Frontal cortex (tissue), 4 donors: ENCODE results near the gene GOSR2. TPM values are rescaled to one million over a fixed set of nuclear protein-coding genes. Genes with fewer than 3 reads are reported as not detected.

Experiments
- DNase-seq, 2 donors: peaks; one replicate each; pipeline ENCODE4 v3.0.0; 2012; ENCODE audit warnings: low spot score in 2 of 2
- FAIRE-seq: peaks from 2 replicates; lab custom pipeline; 2012; peaks lifted over from hg19 to GRCh38; lab: Jason Lieb, UNC
- total RNA-seq: library from RNA; depleted of rRNA; stranded (reverse); fragments of >200 nt; gene quantifications from one replicate; pipeline ENCODE4 v1.2.3, GENCODE V29; 2014
- donor health status: control.
- donor health status: control.
- donor health status: control.

The GOSR2 gene
- total RNA-seq, 1 donor from 2014 or later, result 53.0 TPM

DNA sequence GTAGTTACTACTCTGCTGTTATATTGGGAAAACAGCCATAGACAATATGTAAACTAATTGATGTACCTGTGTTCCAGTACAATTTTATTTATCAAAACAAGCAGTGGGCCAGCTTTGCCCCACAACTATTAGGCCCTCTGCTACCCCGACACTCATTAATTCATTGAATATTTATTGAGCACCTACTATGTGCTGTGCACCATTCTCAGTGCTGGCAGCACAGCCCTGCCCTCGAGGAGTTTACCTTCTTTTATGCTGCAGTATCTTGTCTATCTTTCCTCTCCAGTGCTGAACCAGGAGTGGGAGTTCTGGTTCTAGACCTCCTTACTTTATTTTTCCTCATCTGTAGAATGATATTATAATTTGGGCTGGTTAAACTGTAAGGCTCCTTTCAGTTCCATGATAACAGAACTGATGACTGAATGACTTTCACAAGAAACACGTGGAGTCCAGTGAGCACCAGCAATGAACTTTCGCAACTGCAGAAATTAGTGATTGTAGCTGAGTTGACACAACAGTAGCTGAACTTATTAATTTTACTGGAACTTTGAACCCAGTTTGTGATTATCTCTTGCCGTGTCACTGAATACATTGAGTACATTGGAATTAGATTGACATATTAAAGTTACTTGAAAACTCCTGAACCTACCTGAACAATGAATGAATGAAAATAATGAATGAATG lies 2.4 kb downstream of the GOSR2 start:
- no peak for FAIRE-seq
- DNase-seq, result no peak

DNA sequence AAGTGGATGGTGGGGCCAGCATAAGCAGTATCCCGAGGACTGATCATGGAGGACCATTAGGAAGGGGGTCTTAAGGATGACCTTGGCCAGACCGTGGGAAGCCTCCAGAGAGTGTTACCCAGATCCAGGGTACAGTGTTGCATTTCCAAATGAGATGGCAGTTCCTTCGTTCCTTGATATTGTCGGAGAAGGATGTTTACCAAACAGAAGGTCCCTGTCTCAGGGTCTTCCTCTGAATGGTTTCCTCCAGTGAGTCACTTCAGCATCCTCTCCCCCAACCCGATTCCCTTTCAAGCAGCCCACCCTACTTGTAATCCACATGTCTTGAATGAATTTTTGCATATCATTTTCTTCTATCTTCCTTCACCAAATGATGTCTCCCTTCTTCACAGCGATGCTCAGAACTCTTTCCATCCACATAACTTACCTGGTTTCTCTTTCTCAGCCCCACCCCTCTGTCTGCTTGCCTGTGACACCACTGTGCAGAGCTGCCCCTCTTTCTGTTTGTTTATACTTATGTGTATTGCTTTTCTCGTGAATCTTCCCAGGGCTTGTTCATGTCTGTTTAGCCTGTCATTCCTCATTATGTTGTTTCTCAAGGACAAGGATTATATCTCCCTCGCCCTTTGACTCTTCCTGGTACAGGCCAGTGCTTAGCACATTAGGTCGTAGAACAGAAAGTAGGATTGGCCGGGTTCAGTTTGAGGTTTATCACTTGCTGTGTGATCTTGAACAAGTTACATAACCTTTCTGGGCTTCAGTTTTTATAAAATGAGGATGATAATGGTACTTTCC lies 5.7 kb downstream of the GOSR2 start:
- FAIRE-seq (no peak), DNase-seq (no peak)

GRCh38 chr17:46929413-46929812 lies 6.5 kb downstream of the GOSR2 start:
- DNase-seq (no peak), FAIRE-seq (no peak)

- DNase-seq (no peak), FAIRE-seq (no peak)
Observed at GRCh38 chr17:46930051-46930450, 7.1 kb downstream of the GOSR2 start.

DNA sequence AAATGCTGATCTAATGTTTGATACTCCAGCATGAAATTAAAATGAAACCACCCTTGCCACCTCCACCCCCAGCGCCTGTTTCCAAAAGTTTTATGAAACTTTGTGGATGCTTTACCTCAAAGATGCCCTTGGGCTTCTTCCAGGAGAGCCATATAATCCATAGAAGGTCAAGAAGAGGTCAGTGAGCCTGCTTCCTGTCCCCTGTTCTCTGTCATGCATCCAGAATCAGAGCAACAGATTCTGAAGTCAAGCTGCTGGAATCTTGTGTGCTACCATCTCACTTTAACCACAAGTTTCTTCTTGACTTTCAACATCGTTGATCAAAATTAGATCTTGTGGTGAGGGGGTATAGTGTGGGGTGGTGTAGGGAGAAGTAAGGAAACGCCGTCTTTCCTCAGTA lies 8.6 kb downstream of the GOSR2 start:
- DNase-seq (no peak), FAIRE-seq (no peak)

DNA sequence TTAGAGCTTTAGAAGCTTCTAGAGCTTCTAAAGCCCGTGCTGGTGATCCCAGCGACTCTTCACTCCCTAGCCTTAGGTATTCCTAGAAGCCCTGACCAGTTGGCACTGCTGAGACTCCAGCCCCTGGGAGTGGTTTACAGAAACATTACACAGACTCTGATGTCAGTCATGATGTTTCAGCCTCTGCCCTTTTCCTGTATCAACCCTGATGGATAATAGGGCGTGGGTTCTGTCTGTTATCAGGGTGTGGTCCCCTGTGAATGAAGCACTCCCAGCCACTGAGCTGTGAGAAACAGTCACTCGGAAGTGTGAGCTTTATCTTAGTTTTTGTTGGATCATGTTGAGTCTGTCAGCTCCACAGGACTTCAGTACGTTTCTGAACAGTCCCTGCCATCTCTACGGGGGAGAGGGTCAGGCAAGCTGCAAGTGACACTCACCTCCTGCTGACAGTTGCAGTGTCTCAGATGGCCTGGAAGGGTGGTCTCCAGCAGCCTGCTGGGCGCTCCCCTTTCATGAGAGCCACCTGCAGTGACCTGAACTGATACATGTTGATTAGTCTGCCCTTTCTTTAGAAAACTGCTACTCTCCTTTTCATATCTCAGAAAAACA lies 12.8 kb downstream of the GOSR2 start:
- DNase-seq (no peak), FAIRE-seq (no peak)

DNA sequence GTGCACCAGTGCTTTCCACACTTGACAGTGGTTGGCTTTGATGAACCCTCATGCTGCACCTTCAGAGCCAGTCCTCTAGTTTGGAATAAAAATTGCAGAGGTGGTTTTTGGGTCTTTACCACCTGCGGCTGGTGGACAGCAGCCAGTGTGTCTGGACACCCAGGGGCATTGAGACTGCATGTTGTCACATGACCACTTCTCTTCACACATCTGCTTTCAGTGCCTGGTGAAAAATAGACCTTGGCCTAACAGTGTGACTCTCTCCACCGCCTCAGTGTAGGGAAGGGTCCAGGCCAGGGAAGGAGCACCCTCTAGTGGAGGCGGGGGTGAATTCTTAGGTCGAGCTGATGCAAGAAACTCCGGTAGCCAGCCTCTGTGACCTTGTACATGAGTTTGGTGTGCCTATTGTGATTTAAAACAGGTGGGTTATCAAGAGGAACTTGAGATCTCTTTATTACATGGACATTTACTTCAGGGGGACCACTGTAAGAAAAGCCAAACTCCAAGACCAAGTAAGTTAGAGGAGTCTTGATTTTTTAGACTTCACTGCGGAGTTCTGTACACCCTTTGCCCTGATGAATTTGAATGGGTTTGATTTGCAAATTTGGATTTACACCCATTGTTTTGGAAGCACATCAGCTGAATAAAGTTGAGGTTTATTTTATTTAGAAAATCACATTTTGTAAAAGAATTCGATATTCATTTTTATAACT lies 17.9 kb downstream of the GOSR2 start:
- peak; percentile 44 to 77 for DNase-seq
- FAIRE-seq, result no peak

GRCh38 chr17:46942441-46943217 lies 19.7 kb downstream of the GOSR2 start:
- peak; percentile 24 to 68 for DNase-seq
- FAIRE-seq, result no peak

DNA sequence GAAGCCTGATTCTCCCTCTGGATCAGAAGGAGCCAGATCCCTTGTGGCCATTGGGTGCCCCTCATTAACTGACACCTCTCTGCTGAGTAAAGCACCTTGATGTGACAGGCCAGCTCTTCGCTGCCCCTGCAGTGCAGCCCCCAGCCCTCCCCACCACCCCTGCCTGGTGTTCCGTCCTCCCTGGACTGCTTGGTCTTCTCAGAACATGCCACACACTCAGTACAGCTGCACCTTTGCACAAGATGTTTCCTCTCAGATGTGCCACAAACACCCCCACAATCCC lies 20.2 kb downstream of the GOSR2 start:
- DNase-seq (no peak), FAIRE-seq (no peak)

- DNase-seq (no peak), FAIRE-seq (no peak)
Observed at GRCh38 chr17:46943501-46944393, 20.8 kb downstream of the GOSR2 start.

- no peak for DNase-seq
- FAIRE-seq, result no peak
Observed at GRCh38 chr17:46944931-46945330, 22.0 kb downstream of the GOSR2 start.

DNA sequence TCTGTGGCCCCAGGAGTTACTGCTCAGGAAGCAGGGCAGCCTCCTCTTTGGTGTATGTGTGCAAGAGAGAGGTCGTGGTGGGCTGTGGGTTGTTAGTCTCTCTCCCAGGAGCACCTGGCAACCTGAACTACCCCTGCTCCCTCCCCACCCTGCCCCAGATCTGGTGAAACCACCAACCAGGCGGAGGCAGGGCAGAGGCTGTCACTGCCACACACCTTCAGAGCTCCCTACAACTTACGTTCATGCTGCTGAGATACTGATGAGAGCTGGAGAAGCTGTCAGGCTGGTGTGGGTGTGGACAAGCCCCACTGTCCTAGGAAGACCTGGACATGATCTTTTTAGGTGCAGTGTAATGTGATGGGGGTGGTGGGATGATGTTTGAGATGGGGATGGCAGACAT lies 24.3 kb downstream of the GOSR2 start:
- FAIRE-seq, result no peak

GRCh38 chr17:46948544-46948943 lies 25.6 kb downstream of the GOSR2 start:
- DNase-seq, result no peak
- FAIRE-seq, result no peak

More for the DNA sequence above, 24.3 kb downstream of the GOSR2 start:
- DNase-seq, result no peak

DNA sequence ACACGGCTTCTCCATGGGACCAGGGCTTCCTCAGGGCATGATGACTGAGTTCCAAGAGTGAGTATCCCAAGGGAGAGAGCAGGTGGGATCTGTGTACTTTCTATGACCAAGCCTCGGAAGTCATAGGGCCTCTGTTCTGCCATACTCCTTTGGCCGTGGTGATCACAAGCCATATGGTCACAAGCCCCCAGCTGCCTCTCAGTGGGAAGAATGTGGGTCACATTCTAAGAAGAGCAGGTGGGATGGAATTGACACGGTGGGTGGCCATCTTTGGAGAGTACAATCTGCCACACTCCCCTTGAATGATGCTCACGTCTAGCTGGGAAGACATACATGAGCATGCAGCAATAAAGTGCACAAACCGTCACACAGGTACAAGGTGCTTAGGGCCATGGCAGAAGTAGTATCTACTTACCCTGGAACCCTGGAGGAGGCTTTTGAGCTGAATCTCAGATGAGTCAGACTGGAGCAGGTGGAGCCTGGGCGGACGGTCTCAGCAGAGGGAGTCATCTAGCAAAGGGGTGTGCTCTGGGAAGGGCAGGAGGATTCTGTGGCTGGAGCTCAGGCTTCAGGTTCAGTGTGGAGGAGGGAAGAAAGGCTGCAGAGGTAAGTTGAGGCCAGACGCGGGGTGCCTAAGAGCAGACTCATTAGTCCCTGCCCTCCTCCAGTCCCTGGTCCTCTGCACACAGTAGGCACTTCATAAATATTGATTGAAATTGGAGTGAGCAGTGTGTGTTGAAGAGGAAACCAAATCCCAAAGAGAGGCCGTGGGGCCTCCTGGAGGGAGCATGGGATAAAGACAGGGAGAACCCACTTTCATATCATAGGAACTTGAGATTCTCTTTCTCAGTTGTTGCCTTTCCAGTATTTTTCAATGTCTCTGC lies 26.6 kb downstream of the GOSR2 start:
- DNase-seq, result no peak
- FAIRE-seq, result no peak

- DNase-seq (no peak), FAIRE-seq (no peak)
Observed at GRCh38 chr17:46950342-46950996, 27.5 kb downstream of the GOSR2 start.

GRCh38 chr17:46950997-46951621 lies 28.1 kb downstream of the GOSR2 start:
- no peak for FAIRE-seq
- DNase-seq, result no peak

DNA sequence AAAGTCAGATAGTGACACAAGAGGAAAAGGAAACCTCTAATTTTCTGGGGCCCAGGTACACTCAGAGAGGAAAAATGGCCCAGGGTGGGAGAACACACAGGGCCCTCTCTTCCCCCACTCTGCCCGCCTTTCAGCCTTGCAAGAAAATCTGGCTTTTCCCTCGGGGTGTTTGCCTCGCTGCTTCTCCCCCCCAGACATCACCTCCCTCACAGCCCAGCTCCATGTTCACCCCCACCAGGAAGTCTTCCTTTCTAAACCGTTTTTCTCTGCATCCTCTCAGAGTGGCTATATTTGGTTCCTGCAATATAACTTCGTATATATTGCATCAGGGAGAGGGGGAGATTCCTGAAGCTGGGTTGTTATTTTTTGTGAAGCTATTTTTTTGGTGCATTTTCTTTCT lies 28.7 kb downstream of the GOSR2 start:
- no peak for FAIRE-seq
- no peak for DNase-seq
